ENCODE data around the gene HSPB1.

- TF ChIP-seq CTCF (IDR thresholded peaks at IDR 0.05) (no peak), POLR2A (IDR thresholded peaks at IDR 0.05) (peak; percentile 95 to 99)
These were observed at the start of gene HSPB1 for GRCh38 chr7:76302347-76303201.

All from thyroid gland (tissue), 4 donors.